ENCODE results near the gene TANGO2. TPM values are rescaled to one million over a fixed set of nuclear protein-coding genes. Genes with fewer than 3 reads are reported as not detected.

TANGO2 gene
- total and polyA plus RNA-seq, 2 experiments from 2014 or later: 18.7 to 21.9 TPM

GRCh38 chr22:20060700-20061480, 40.0 kb downstream of the TANGO2 start:
- H3K36me3 ChIP-seq: no peaks in the 10 kb centered on the region
- H3K4me1 ChIP-seq (ENCODE audit: low read depth): peaks cover 14% of the 10 kb centered on the region
- no peak overlapping the region for H3K4me3 ChIP-seq
- no peaks in the 10 kb centered on the region for H3K9me3 ChIP-seq (ENCODE audit: low read depth)
- H3K27ac ChIP-seq: no peak overlapping the region
- no peak for DNase-seq (ENCODE audit: low read depth in 1 of 2, low spot score in 1 of 2)
- TF ChIP-seq CTCF (IDR thresholded peaks at IDR 0.05; ENCODE audit: low read depth, low read length): no peak
- H3K27me3 ChIP-seq: no peaks in the 10 kb centered on the region

GRCh38 chr22:20061481-20061861, 40.6 kb downstream of the TANGO2 start:
- H3K36me3 ChIP-seq: no peaks in the 10 kb centered on the region
- peak in 1 of 2 donors; percentile 70 for DNase-seq (ENCODE audit: low read depth in 1 of 2, low spot score in 1 of 2)
- H3K4me3 ChIP-seq: no peak overlapping the region
- H3K4me1 ChIP-seq (ENCODE audit: low read depth): peaks cover 14% of the 10 kb centered on the region
- no peak for TF ChIP-seq CTCF (IDR thresholded peaks at IDR 0.05; ENCODE audit: low read depth, low read length)
- no peaks in the 10 kb centered on the region for H3K27me3 ChIP-seq
- H3K9me3 ChIP-seq (ENCODE audit: low read depth): no peaks in the 10 kb centered on the region
- H3K27ac ChIP-seq: no peak overlapping the region

- no peak for DNase-seq (ENCODE audit: low read depth in 1 of 2, low spot score in 1 of 2)
- no peak overlapping the region for H3K4me3 ChIP-seq
- H3K9me3 ChIP-seq (ENCODE audit: low read depth): no peaks in the 10 kb centered on the region
- peaks cover 14% of the 10 kb centered on the region for H3K4me1 ChIP-seq (ENCODE audit: low read depth)
- no peak for TF ChIP-seq CTCF (IDR thresholded peaks at IDR 0.05; ENCODE audit: low read depth, low read length)
- H3K27me3 ChIP-seq: no peaks in the 10 kb centered on the region
- no peak overlapping the region for H3K27ac ChIP-seq
- no peaks in the 10 kb centered on the region for H3K36me3 ChIP-seq
Measured at GRCh38 chr22:20062043-20062765, 41.3 kb downstream of the TANGO2 start.

GRCh38 chr22:20062766-20063083, 41.8 kb downstream of the TANGO2 start:
- no peak overlapping the region for H3K27ac ChIP-seq
- H3K36me3 ChIP-seq: no peaks in the 10 kb centered on the region
- no peak for TF ChIP-seq CTCF (IDR thresholded peaks at IDR 0.05; ENCODE audit: low read depth, low read length)
- H3K27me3 ChIP-seq: no peaks in the 10 kb centered on the region
- no peak overlapping the region for H3K4me3 ChIP-seq
- DNase-seq (ENCODE audit: low read depth in 1 of 2, low spot score in 1 of 2): peak in 1 of 2 donors; percentile 62
- H3K9me3 ChIP-seq (ENCODE audit: low read depth): no peaks in the 10 kb centered on the region
- peaks cover 14% of the 10 kb centered on the region for H3K4me1 ChIP-seq (ENCODE audit: low read depth)

GRCh38 chr22:20063271-20064139, 42.6 kb downstream of the TANGO2 start:
- Histone ChIP-seq H3K27ac (no peak overlapping the region), H3K4me1 (ENCODE audit: low read depth) (peaks cover 11% of the 10 kb centered on the region), H3K27me3 (no peaks in the 10 kb centered on the region), H3K4me3 (no peak overlapping the region), H3K36me3 (no peaks in the 10 kb centered on the region), H3K9me3 (ENCODE audit: low read depth) (no peaks in the 10 kb centered on the region)
- DNase-seq (ENCODE audit: low read depth in 1 of 2, low spot score in 1 of 2): no peak
- no peak for TF ChIP-seq CTCF (IDR thresholded peaks at IDR 0.05; ENCODE audit: low read depth, low read length)

Data from cardiac muscle cell (in vitro differentiated cells and primary cell).